SJCRH30 (cell line): ENCODE measurements around the gene PACS1. TPM values are rescaled to one million over a fixed set of nuclear protein-coding genes. Genes with fewer than 3 reads are reported as not detected.

Experiments used
- DNase-seq, 2 experiments: peaks; one replicate each; pipeline ENCODE4 v3.0.0-alpha.2; 2015 to 2020
- H3K27ac ChIP-seq: fragments of 250-450 bp; sonication (Bioruptor Pico); 2 replicates; pipeline ENCODE4 v1.5.1; 2020; ENCODE audit warnings: mild to moderate bottlenecking, moderate library complexity
- H3K27me3 ChIP-seq: fragments of 250-450 bp; sonication (Bioruptor Pico); 2 replicates; pipeline ENCODE4 v1.5.1; 2020; ENCODE audit warnings: mild to moderate bottlenecking, moderate library complexity
- H3K36me3 ChIP-seq: fragments of 250-450 bp; sonication (Bioruptor Pico); 2 replicates; pipeline ENCODE4 v1.5.1; 2020; ENCODE audit warnings: mild to moderate bottlenecking, moderate library complexity
- H3K4me1 ChIP-seq: fragments of 250-450 bp; sonication (Bioruptor Pico); 2 replicates; pipeline ENCODE4 v1.5.1; 2020; ENCODE audit warnings: mild to moderate bottlenecking, moderate library complexity
- H3K4me3 ChIP-seq: fragments of 250-450 bp; sonication (Bioruptor Pico); 2 replicates; pipeline ENCODE4 v1.5.1; 2020; ENCODE audit warnings: mild to moderate bottlenecking, moderate library complexity
- H3K9me3 ChIP-seq: fragments of 250-450 bp; sonication (Bioruptor Pico); replicated peaks from 2 replicates; pipeline ENCODE4 v1.5.1; 2020; ENCODE audit warnings: mild to moderate bottlenecking, moderate library complexity
- total RNA-seq: library from RNA; depleted of rRNA; stranded (reverse); fragments of >200 nt; shearing (Covaris generic); gene quantifications from 2 replicates; pipeline ENCODE4 v1.2.3, GENCODE V29; 2014

Gene PACS1
- total RNA-seq, 1 experiment from 2014 or later = 11.8 TPM

DNA sequence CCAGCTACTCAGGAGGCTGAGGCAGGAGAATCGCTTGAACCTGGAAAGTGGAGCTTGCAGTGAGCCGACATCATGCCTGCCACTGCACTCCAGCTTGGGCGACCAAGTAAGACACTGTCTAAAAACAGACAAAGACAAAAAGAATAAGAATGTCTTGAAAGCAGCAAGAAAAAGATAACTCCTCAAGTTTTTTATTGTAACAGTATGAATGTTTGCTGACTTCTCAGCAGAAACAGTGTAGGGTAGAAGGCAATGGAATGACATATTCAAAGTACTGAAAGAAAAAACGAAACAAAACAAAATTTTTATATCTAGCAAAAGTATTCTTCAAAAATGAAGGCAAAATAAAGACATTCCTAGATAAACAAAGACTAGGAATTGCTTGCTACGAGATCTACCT, 76.9 kb downstream of the PACS1 start:
- Histone ChIP-seq H3K4me3 (no peak overlapping the region), H3K27me3 (no peaks in the 10 kb centered on the region), H3K27ac (no peak overlapping the region), H3K9me3 (no peaks in the 10 kb centered on the region), H3K36me3 (no peaks in the 10 kb centered on the region), H3K4me1 (peaks cover 8% of the 10 kb centered on the region; the same call in 1 of the 2 replicates)
- no peak for DNase-seq

DNA sequence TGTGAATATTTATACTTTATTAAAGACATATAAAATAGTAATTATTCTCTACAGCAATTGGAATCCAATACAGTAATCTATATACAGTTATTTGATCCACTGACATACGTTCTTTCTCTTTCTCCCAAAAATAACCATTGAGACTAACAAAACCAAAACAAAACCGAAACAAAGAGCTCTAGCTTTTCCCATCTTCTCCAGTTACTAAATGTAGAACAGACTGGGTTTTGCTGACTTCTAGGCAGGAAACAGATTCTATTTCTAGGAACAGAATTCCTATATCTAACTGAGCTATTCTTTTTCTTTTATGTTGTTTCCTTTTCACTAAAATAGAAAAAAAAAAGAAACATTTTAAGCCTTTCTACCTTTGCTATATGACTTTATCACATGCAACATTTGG, 80.1 kb downstream of the PACS1 start:
- H3K27ac ChIP-seq = no peak overlapping the region
- no peaks in the 10 kb centered on the region for H3K36me3 ChIP-seq
- H3K27me3 ChIP-seq = no peaks in the 10 kb centered on the region
- H3K4me3 ChIP-seq = no peak overlapping the region
- 0 out of 2 replicates have a peak, but pooled peaks cover 3% of the 10 kb centered on the region for H3K9me3 ChIP-seq
- no peak for DNase-seq
- H3K4me1 ChIP-seq = peaks cover 8% of the 10 kb centered on the region; the same call in 1 of the 2 replicates

DNA sequence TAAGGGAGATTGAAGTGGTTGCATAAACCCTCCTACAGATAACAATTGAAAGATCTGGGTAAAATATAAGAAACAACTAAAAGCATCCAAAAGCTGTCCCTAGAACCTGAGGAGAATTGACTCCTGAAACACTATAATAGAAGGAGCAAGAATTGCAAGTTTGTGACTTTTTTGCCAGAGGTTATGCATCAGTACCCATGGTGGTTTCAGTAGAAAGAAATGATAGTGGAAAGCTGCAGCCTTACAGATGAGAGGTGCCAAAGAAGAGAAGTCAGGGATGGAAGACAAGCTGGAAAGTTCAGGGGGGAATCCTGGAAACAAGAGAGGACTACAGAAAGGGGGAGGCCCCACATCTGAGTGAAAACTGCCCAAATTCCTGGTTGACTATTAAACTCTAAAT, 80.7 kb downstream of the PACS1 start:
- Histone ChIP-seq H3K27me3 (no peaks in the 10 kb centered on the region), H3K36me3 (no peaks in the 10 kb centered on the region), H3K4me1 (peaks cover 8% of the 10 kb centered on the region; the same call in 1 of the 2 replicates), H3K9me3 (0 out of 2 replicates have a peak, but pooled peaks cover 3% of the 10 kb centered on the region), H3K4me3 (no peak overlapping the region), H3K27ac (no peak overlapping the region; the same call in 1 of the 2 replicates)
- peak in 1 of 2 experiments; percentile 19 for DNase-seq

DNA sequence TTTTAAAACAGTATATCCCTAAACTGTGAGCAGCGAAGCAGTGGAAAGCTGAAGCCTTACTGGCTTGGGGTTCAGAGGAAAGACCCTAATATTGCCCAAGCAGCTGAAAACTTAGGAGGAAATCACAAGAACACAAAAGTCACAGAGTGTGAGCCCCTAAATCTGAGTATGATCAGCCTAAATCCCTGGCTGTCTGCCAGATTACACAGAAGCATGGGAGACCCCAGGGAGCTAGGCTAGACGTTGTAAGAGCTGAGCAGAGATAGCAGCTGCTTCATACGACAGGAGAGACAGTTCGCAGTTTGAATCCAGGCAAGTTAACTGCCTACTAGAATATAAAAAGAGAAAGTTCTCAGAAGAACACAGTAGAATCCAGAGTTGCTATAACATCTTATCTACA, 81.2 kb downstream of the PACS1 start:
- Histone ChIP-seq H3K27me3 (no peaks in the 10 kb centered on the region), H3K9me3 (0 out of 2 replicates have a peak, but pooled peaks cover 3% of the 10 kb centered on the region), H3K4me1 (peaks cover 8% of the 10 kb centered on the region; the same call in 1 of the 2 replicates), H3K36me3 (no peaks in the 10 kb centered on the region), H3K4me3 (no peak overlapping the region), H3K27ac (no peak overlapping the region; the same call in 1 of the 2 replicates)
- peak; percentile 72 to 82 for DNase-seq

DNA sequence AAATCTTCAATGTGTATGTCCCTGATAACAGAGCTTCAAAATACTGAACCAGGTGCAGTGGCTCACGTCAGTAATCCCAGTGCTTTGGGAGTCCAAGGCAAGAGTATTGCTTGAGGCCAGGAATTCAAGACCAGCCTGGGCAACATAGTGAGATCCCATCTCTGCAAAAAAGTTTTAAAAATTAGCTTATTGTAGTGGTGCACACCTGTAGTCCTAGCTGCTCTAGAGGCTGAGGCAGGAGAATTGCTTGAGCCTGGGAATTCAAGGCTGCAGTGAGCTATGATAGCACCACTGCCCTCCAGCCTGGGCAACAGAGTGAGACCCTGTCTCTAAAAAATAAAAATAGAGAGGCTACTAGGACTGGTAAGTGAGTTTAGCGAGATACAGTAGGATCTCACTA, 84.0 kb downstream of the PACS1 start:
- Histone ChIP-seq H3K4me3 (no peak overlapping the region), H3K27me3 (no peaks in the 10 kb centered on the region), H3K4me1 (peaks cover 8% of the 10 kb centered on the region; the same call in 1 of the 2 replicates), H3K9me3 (0 out of 2 replicates have a peak, but pooled peaks cover 3% of the 10 kb centered on the region), H3K27ac (no peak overlapping the region), H3K36me3 (no peaks in the 10 kb centered on the region)
- DNase-seq = no peak

DNA sequence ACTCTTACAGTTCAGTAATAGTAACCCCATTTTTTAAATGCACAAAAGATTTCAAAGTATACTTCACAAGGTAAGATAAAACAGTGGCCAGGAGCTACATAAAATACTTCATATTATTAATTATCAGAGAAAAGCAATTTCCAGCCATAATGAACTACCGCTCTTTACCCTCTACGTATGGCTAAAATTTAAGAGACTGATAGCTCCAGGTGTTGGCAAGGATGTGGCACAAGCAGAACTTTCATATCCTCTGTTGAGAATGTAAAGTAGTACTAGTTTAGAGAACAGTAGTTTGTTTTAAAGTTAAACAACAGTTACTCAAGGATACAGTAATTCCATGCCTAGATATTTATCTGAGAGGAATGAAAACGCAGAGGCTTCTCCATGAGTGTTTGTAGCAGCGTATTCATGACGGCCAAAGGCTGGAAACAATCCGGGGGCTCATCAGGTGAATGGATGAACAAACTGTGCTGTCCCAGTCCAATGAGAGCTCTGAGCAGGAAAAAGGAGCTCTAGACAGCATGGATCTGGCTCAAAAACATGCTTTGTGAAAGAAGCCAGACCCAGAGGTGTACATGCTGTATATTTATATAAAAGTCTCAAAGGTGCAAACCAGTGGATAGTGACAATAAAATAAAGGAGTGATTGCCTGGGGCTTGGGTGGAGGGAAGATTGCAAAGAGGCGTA, 85.5 kb downstream of the PACS1 start:
- Histone ChIP-seq H3K4me3 (no peak overlapping the region), H3K27me3 (no peaks in the 10 kb centered on the region), H3K9me3 (0 out of 2 replicates have a peak, but pooled peaks cover 3% of the 10 kb centered on the region), H3K36me3 (no peaks in the 10 kb centered on the region), H3K4me1 (peaks cover 16% of the 10 kb centered on the region), H3K27ac (no peak overlapping the region)
- no peak for DNase-seq

DNA sequence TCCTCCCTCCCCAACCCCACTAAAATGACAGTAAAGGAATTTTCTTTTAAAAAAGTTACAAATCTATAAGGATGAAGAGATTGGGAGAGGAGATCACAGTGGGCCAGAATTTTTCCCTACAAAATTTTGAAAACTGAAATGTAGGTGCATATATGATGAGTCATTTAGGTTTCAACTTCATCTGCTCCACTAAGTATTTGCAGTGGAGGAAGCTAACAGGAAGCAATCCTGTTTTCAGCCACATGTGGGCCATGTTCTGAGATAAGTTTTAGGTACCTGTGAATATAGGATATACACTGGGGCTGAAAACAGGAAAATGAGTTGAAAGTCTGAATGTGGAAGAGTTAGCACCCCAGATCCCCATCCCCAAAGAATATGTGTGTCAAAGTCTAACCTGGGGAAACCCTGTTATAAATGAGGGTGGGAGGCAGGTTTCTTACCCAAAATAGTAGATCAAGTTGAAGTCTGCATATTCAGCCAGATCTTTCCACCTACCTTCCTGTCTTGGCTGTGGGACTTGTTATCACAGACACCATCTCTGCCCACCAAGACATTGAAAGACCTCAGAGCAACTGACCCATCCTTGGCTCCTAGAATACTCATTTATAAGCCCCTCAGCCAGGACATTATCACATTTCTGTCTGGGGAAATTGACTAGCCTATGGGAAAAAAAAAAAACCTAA, 87.3 kb downstream of the PACS1 start:
- H3K36me3 ChIP-seq = no peaks in the 10 kb centered on the region
- peaks cover 11% of the 10 kb centered on the region for H3K4me1 ChIP-seq
- H3K9me3 ChIP-seq = 0 out of 2 replicates have a peak, but pooled peaks cover 3% of the 10 kb centered on the region
- no peak overlapping the region for H3K4me3 ChIP-seq
- no peaks in the 10 kb centered on the region for H3K27me3 ChIP-seq
- no peak overlapping the region for H3K27ac ChIP-seq
- DNase-seq = no peak

DNA sequence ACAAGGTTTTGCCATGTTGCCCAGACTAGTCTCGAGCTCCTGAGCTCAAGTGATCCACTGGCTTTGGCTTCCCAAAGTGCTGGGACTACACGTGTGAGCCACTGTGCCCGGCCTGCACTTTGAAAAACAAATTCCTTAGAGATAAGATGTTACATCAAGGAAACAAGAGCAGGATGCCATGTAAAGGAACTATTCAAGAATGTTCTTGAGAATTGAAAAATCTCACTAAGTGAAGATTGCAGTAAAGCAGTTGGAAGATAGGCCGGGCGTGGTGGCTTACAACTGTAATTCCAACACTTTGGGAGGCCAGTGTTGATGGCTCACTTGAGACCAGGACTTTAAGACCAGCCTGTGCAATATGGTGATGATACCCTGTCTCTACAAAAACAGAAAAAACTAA, 88.1 kb downstream of the PACS1 start:
- H3K4me3 ChIP-seq = no peak overlapping the region
- H3K27ac ChIP-seq = no peak overlapping the region
- DNase-seq = no peak
- no peaks in the 10 kb centered on the region for H3K9me3 ChIP-seq
- no peaks in the 10 kb centered on the region for H3K36me3 ChIP-seq
- H3K27me3 ChIP-seq = no peaks in the 10 kb centered on the region
- H3K4me1 ChIP-seq = peaks cover 11% of the 10 kb centered on the region

DNA sequence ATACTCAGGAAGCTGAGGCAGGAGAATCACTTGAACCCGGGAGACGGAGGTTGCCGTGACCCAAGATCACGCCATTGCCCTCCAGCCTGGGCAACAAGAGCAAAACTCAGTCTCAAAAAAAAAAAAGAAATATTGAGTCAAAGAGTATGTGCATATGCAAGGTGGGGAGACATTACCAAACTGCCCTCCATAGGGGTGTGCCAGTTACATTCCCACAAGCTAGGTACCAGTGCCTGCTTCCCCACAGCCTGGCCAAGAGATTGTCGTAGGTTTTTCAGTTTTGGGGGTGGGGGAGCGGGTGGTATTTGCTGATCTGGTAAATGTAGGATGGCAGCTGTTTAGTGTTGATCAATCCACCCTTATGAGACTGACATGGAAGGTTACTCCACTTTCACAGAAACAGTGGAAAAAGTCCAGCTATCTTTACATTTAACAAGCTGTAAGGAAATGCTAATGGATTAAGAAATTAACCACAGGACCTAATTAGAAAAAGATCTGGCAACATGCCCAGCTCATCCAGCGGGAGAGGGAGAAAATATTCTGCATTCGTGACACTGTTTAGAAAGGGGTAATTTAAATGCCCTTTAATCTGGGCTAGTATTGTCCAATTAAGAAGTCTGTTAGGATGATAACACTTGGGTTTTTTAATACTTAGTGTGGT, 89.4 kb downstream of the PACS1 start:
- no peaks in the 10 kb centered on the region for H3K27me3 ChIP-seq
- H3K4me1 ChIP-seq = peaks cover 11% of the 10 kb centered on the region
- no peaks in the 10 kb centered on the region for H3K36me3 ChIP-seq
- H3K27ac ChIP-seq = 0 out of 2 replicates have a peak overlapping the region, but pooled peaks have one; percentile 8
- H3K9me3 ChIP-seq = no peaks in the 10 kb centered on the region
- DNase-seq = peak; percentile 27 to 58
- H3K4me3 ChIP-seq = no peak overlapping the region

DNA sequence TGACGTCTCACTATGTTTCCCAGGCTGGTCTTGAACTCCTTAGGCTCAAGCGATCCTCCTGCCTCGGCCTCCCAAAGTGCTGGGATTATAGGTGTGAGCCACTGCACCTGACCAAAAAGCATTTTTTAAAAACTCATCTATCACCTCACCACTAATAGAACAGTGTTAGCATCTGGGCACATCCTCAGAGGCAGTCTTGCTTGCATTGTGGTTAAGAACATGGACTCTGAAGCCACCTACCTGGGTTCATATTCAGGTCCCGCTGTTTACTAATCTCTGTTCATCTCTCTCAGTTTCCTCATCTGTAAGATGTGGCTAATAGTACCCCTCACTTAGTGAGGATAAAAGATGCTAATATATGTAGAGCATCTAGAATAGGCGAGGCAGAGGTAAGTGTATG, 90.6 kb downstream of the PACS1 start:
- DNase-seq = no peak
- Histone ChIP-seq H3K36me3 (no peaks in the 10 kb centered on the region), H3K4me1 (peaks cover 11% of the 10 kb centered on the region), H3K4me3 (no peak overlapping the region), H3K27ac (no peak overlapping the region), H3K9me3 (no peaks in the 10 kb centered on the region), H3K27me3 (no peaks in the 10 kb centered on the region)

DNA sequence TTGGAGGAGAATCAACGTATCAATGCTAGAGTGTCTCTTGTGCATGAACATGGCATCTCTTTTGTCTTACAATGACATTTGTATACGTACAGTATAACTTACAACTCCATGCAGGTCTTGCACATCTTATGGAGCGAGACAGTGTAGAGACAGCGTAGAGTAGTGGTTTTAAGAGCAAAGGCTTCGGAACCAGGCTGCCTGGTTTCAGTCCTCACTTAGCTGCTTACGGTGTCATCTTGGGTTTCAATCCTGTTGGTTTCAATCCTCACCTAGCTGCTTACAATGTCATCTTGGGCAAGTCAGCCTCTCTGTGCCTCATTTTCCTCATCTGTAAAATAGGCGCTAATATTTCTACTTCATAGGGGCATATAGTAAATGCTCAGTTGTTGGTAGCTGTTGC, 98.2 kb downstream of the PACS1 start:
- H3K27ac ChIP-seq = no peak overlapping the region
- H3K4me3 ChIP-seq = no peak overlapping the region
- no peaks in the 10 kb centered on the region for H3K27me3 ChIP-seq
- no peak for DNase-seq
- H3K36me3 ChIP-seq = no peaks in the 10 kb centered on the region
- H3K4me1 ChIP-seq = no peaks in the 10 kb centered on the region
- no peaks in the 10 kb centered on the region for H3K9me3 ChIP-seq

DNA sequence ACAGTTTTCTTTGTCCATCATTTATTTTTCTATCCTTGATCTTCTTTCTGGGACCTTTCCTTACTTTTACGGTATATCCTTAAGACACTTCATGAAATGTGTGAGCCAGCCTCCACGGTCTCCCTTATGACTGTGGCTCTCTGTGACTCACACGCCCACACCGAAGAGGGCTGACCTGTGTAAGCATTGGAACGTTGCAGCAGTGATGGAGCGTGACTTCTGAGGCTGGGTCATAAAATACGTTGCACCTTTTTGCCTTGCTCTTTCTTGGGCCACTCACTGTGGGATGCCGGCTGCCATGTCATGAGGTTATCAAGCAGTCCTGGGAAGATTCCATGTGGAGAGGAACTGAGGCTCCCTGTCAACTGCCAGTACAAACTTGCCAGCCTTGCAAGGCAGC, 102.1 kb downstream of the PACS1 start:
- no peak for DNase-seq
- H3K4me1 ChIP-seq = no peaks in the 10 kb centered on the region
- H3K36me3 ChIP-seq = no peaks in the 10 kb centered on the region
- no peak overlapping the region for H3K4me3 ChIP-seq
- H3K27me3 ChIP-seq = no peaks in the 10 kb centered on the region
- no peak overlapping the region for H3K27ac ChIP-seq
- no peaks in the 10 kb centered on the region for H3K9me3 ChIP-seq

DNA sequence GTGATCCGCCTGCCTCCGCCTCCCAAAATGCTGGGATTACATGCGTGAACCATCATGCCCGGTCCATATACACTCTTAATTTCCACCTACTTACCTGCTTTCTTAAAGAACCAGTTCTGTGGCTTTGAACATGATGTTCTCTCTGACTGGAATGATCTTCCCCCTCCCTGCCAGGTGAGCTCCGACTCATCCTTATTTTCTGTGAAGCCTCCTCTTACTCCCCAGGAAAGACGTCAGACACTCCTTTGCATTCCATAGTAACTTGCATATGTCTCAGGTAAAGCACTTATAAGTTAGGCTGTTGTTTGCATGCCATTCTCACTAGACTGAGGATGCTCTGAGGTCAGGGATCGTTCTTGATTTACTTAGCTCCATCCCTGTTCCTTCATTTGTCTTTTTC, 106.6 kb downstream of the PACS1 start:
- Histone ChIP-seq H3K4me1 (no peaks in the 10 kb centered on the region), H3K36me3 (no peaks in the 10 kb centered on the region), H3K27me3 (no peaks in the 10 kb centered on the region), H3K9me3 (no peaks in the 10 kb centered on the region), H3K27ac (no peak overlapping the region), H3K4me3 (no peak overlapping the region)
- no peak for DNase-seq

DNA sequence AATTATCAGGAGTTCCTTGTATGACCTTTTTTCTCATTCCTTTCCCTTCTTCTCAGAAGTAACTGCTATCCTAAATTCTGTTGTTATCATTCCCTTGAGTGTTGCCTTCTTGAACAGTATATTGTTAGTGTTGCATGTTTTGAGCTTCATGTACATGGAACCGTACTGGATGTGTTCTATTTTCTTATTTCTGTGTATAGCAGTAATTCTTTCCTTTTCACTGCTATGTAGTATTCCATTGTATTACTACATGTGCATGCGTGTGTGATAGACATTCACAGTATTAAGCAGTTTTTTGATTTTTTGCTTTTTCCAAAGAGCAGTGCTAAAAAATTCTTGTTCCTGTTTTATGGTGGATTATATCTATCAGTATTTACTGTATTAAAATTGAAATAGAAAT, 108.1 kb downstream of the PACS1 start:
- H3K4me3 ChIP-seq = no peak overlapping the region
- DNase-seq = no peak
- no peaks in the 10 kb centered on the region for H3K4me1 ChIP-seq
- H3K27me3 ChIP-seq = no peaks in the 10 kb centered on the region
- no peak overlapping the region for H3K27ac ChIP-seq
- no peaks in the 10 kb centered on the region for H3K9me3 ChIP-seq
- no peaks in the 10 kb centered on the region for H3K36me3 ChIP-seq

DNA sequence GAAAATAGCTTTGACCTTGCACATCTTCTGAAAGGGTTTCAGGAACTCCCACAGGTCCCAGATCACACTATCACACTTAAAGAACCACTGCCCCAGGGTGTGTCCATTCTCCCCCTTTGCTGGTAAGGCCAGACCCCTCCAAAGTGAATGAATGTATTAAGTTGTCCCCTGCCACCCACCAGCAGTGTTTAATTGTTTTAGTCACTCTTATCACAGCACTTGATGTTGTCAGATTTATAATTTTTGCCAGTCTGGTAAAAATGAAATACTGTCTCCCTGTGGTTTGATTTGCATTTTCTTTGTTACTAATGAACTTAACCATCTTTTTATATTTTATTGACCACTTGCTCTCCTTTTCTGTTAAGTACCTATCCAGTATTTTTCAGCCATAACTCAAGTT, 108.8 kb downstream of the PACS1 start:
- no peaks in the 10 kb centered on the region for H3K9me3 ChIP-seq
- no peak overlapping the region for H3K27ac ChIP-seq
- no peak for DNase-seq
- H3K27me3 ChIP-seq = no peaks in the 10 kb centered on the region
- H3K36me3 ChIP-seq = no peaks in the 10 kb centered on the region
- no peak overlapping the region for H3K4me3 ChIP-seq
- H3K4me1 ChIP-seq = no peaks in the 10 kb centered on the region
